ENCODE data around the gene WDR64. TPM values are rescaled to one million over a fixed set of nuclear protein-coding genes. Genes with fewer than 3 reads are reported as not detected.
"Not testable (repeated sequence)": the region's sequence is repeated elsewhere in the genome, so short reads cannot be mapped to it uniquely, and the experiment has no call there.

WDR64 gene
- total and polyA plus RNA-seq, 2 donors, result 0.04 TPM; not detected in 1

- no peak for DNase-seq (ENCODE audit: extremely low spot score)
- WGBS, result 5% methylated on average over 1 of the region's 1 CpG
- Histone ChIP-seq H3K36me3 (ENCODE audit: insufficient read depth) (no peaks in the 10 kb centered on the region), H3K4me1 (ENCODE audit: insufficient read depth) (no peaks in the 10 kb centered on the region), H3K27ac (ENCODE audit: low read depth) (no peak overlapping the region), H3K4me3 (ENCODE audit: low read depth, low read length) (no peak overlapping the region)
Observed at GRCh38 chr1:241770115-241770514, 118.0 kb downstream of the WDR64 start.

- H3K4me1 ChIP-seq (ENCODE audit: insufficient read depth), result no peaks in the 10 kb centered on the region
- 72% methylated on average over 2 of the region's 2 CpGs for WGBS
- no peak overlapping the region for H3K4me3 ChIP-seq (ENCODE audit: low read depth, low read length)
- no peaks in the 10 kb centered on the region for H3K36me3 ChIP-seq (ENCODE audit: insufficient read depth)
- DNase-seq (ENCODE audit: extremely low spot score), result no peak
- H3K27ac ChIP-seq (ENCODE audit: low read depth), result no peak overlapping the region
Observed at GRCh38 chr1:241771117-241771516, 119.0 kb downstream of the WDR64 start.

- Histone ChIP-seq H3K27ac (ENCODE audit: low read depth) (no peak overlapping the region), H3K4me3 (ENCODE audit: low read depth, low read length) (no peak overlapping the region), H3K36me3 (ENCODE audit: insufficient read depth) (no peaks in the 10 kb centered on the region), H3K4me1 (ENCODE audit: insufficient read depth) (no peaks in the 10 kb centered on the region)
- 91% methylated on average over 4 of the region's 4 CpGs for WGBS
- no peak for DNase-seq (ENCODE audit: extremely low spot score)
Observed at GRCh38 chr1:241772932-241773500, 120.9 kb downstream of the WDR64 start.

GRCh38 chr1:241773991-241774390 lies 121.9 kb downstream of the WDR64 start:
- 46% methylated on average over 4 of the region's 4 CpGs for WGBS

GRCh38 chr1:241775021-241775420 lies 122.9 kb downstream of the WDR64 start:
- H3K27ac ChIP-seq (ENCODE audit: low read depth), result no peak overlapping the region
- 83% methylated on average over 2 of the region's 2 CpGs for WGBS
- no peaks in the 10 kb centered on the region for H3K36me3 ChIP-seq (ENCODE audit: insufficient read depth)
- H3K4me1 ChIP-seq (ENCODE audit: insufficient read depth), result no peaks in the 10 kb centered on the region
- no peak for DNase-seq (ENCODE audit: extremely low spot score)
- H3K4me3 ChIP-seq (ENCODE audit: low read depth, low read length), result no peak overlapping the region

More at GRCh38 chr1:241773991-241774390, 121.9 kb downstream of the WDR64 start:
- H3K27ac ChIP-seq (ENCODE audit: low read depth), result no peak overlapping the region
- no peaks in the 10 kb centered on the region for H3K36me3 ChIP-seq (ENCODE audit: insufficient read depth)
- no peak for DNase-seq (ENCODE audit: extremely low spot score)
- no peak overlapping the region for H3K4me3 ChIP-seq (ENCODE audit: low read depth, low read length)
- H3K4me1 ChIP-seq (ENCODE audit: insufficient read depth), result no peaks in the 10 kb centered on the region

GRCh38 chr1:241776911-241777310 lies 124.8 kb downstream of the WDR64 start:
- no peaks in the 10 kb centered on the region for H3K36me3 ChIP-seq (ENCODE audit: insufficient read depth)
- DNase-seq (ENCODE audit: extremely low spot score), result no peak
- no peaks in the 10 kb centered on the region for H3K4me1 ChIP-seq (ENCODE audit: insufficient read depth)
- H3K4me3 ChIP-seq (ENCODE audit: low read depth, low read length), result no peak overlapping the region
- no peak overlapping the region for H3K27ac ChIP-seq (ENCODE audit: low read depth)

GRCh38 chr1:241778117-241778516 lies 126.0 kb downstream of the WDR64 start:
- no peaks in the 10 kb centered on the region for H3K36me3 ChIP-seq (ENCODE audit: insufficient read depth)
- no peak overlapping the region for H3K4me3 ChIP-seq (ENCODE audit: low read depth, low read length)
- DNase-seq (ENCODE audit: extremely low spot score), result no peak
- 81% methylated on average over 1 of the region's 1 CpG for WGBS
- H3K4me1 ChIP-seq (ENCODE audit: insufficient read depth), result no peaks in the 10 kb centered on the region
- no peak overlapping the region for H3K27ac ChIP-seq (ENCODE audit: low read depth)

GRCh38 chr1:241779897-241780296 lies 127.8 kb downstream of the WDR64 start:
- no peak for DNase-seq (ENCODE audit: extremely low spot score)
- H3K27ac ChIP-seq (ENCODE audit: low read depth), result no peak overlapping the region
- 75% methylated on average over 1 of the region's 1 CpG for WGBS
- H3K4me1 ChIP-seq (ENCODE audit: insufficient read depth), result no peaks in the 10 kb centered on the region
- H3K4me3 ChIP-seq (ENCODE audit: low read depth, low read length), result no peak overlapping the region
- H3K36me3 ChIP-seq (ENCODE audit: insufficient read depth), result no peaks in the 10 kb centered on the region

GRCh38 chr1:241782396-241782795 lies 130.3 kb downstream of the WDR64 start:
- no peak for DNase-seq (ENCODE audit: extremely low spot score)
- Histone ChIP-seq H3K4me1 (ENCODE audit: insufficient read depth) (no peaks in the 10 kb centered on the region), H3K4me3 (ENCODE audit: low read depth, low read length) (no peak overlapping the region), H3K36me3 (ENCODE audit: insufficient read depth) (no peaks in the 10 kb centered on the region), H3K27ac (ENCODE audit: low read depth) (no peak overlapping the region)
- WGBS, result 18% methylated on average over 4 of the region's 4 CpGs

- no peak overlapping the region for H3K27ac ChIP-seq (ENCODE audit: low read depth)
- WGBS, result 87% methylated on average over 4 of the region's 4 CpGs
Observed at GRCh38 chr1:241787691-241788090, 135.6 kb downstream of the WDR64 start.

GRCh38 chr1:241789061-241789460 lies 137.0 kb downstream of the WDR64 start:
- WGBS, result 88% methylated on average over 2 of the region's 2 CpGs
- Histone ChIP-seq H3K27ac (ENCODE audit: low read depth) (no peak overlapping the region), H3K36me3 (ENCODE audit: insufficient read depth) (no peaks in the 10 kb centered on the region), H3K4me3 (ENCODE audit: low read depth, low read length) (no peak overlapping the region), H3K4me1 (ENCODE audit: insufficient read depth) (no peaks in the 10 kb centered on the region)
- no peak for DNase-seq (ENCODE audit: extremely low spot score)

More at GRCh38 chr1:241787691-241788090, 135.6 kb downstream of the WDR64 start:
- Histone ChIP-seq H3K4me3 (ENCODE audit: low read depth, low read length) (no peak overlapping the region), H3K36me3 (ENCODE audit: insufficient read depth) (no peaks in the 10 kb centered on the region), H3K4me1 (ENCODE audit: insufficient read depth) (no peaks in the 10 kb centered on the region)
- no peak for DNase-seq (ENCODE audit: extremely low spot score)

GRCh38 chr1:241799416-241799815 lies 147.3 kb downstream of the WDR64 start:
- Histone ChIP-seq H3K4me3 (ENCODE audit: low read depth, low read length) (no peak overlapping the region), H3K27ac (ENCODE audit: low read depth) (no peak overlapping the region), H3K4me1 (ENCODE audit: insufficient read depth) (no peaks in the 10 kb centered on the region), H3K36me3 (ENCODE audit: insufficient read depth) (no peaks in the 10 kb centered on the region)
- 89% methylated on average over 1 of the region's 1 CpG for WGBS
- no peak for DNase-seq (ENCODE audit: extremely low spot score)

- DNase-seq (ENCODE audit: extremely low spot score), result no peak
- Histone ChIP-seq H3K4me3 (ENCODE audit: low read depth, low read length) (no peak overlapping the region), H3K27ac (ENCODE audit: low read depth) (no peak overlapping the region), H3K36me3 (ENCODE audit: insufficient read depth) (no peaks in the 10 kb centered on the region), H3K4me1 (ENCODE audit: insufficient read depth) (no peaks in the 10 kb centered on the region)
- WGBS, result 78% methylated on average over 3 of the region's 3 CpGs
Observed at GRCh38 chr1:241800640-241801039, 148.6 kb downstream of the WDR64 start.

GRCh38 chr1:241802863-241803262 lies 150.8 kb downstream of the WDR64 start:
- Histone ChIP-seq H3K27ac (ENCODE audit: low read depth) (no peak overlapping the region), H3K36me3 (ENCODE audit: insufficient read depth) (no peaks in the 10 kb centered on the region), H3K4me3 (ENCODE audit: low read depth, low read length) (no peak overlapping the region), H3K4me1 (ENCODE audit: insufficient read depth) (no peaks in the 10 kb centered on the region)
- 85% methylated on average over 3 of the region's 3 CpGs for WGBS
- DNase-seq (ENCODE audit: extremely low spot score), result no peak

- H3K27ac ChIP-seq (ENCODE audit: low read depth); DNase-seq (ENCODE audit: extremely low spot score); H3K4me1 ChIP-seq (ENCODE audit: insufficient read depth); H3K4me3 ChIP-seq (ENCODE audit: low read depth, low read length); H3K36me3 ChIP-seq (ENCODE audit: insufficient read depth): not testable (repeated sequence)
- 73% methylated on average over 4 of the region's 4 CpGs for WGBS
Observed at GRCh38 chr1:241804706-241805105, 152.6 kb downstream of the WDR64 start.
